PC-3 (cell line): ENCODE results near the gene ATOH8. TPM values are rescaled to one million over a fixed set of nuclear protein-coding genes. Genes with fewer than 3 reads are reported as not detected.
A peak's percentile ranks its signal among the peaks of the same experiment; 100 is the strongest.

Experiments used
- ATAC-seq: fragments of 200-7000 bp; cut with Tn5 transposase; 2 replicates; pipeline ENCODE4 v1.9.1; 2020; ENCODE audit warnings: mild to moderate bottlenecking, moderate library complexity
- BruUV-seq: library from RNA; stranded (reverse); fragments of 400-500 nt; replicated peaks from 2 replicates; lab custom pipeline; 2021; lab: Mats Ljungman, UMichigan
- CTCF ChIA-PET: fragments of 300-600 bp; sonication (Branson Sonifier 250); formaldehyde crosslinking; loops from one replicate; lab custom pipeline; 2022; ENCODE audit warnings: antibody characterized with exemption; lab: Charles Lee
- POLR2A ChIA-PET: fragments of 300-600 bp; sonication (Branson Sonifier 250); formaldehyde crosslinking; loops from one replicate; lab custom pipeline; 2022; ENCODE audit warnings: antibody characterized with exemption; ENCODE audit not compliant: unreplicated experiment; lab: Charles Lee
- DNase-seq: peaks from one replicate; pipeline ENCODE4 v3.0.0-alpha.2; 2015
- H2AFZ ChIP-seq: fragments of 300-600 bp; sonication (generic); 2 replicates; pipeline ENCODE4 v1.6.0; 2016; ENCODE audit warnings: antibody characterized with exemption, low read length
- H3F3A ChIP-seq: fragments of 300-600 bp; sonication (generic); one replicate; pipeline ENCODE4 v1.6.0; 2017; ENCODE audit warnings: antibody characterized with exemption, low read length, control low read depth, mild to moderate bottlenecking; ENCODE audit not compliant: unreplicated experiment
- H3K27ac ChIP-seq: fragments of 300-600 bp; sonication (generic); 2 replicates; pipeline ENCODE4 v1.5.1; 2016; ENCODE audit warnings: mild to moderate bottlenecking, low read length
- H3K27me3 ChIP-seq: fragments of 300-600 bp; sonication (generic); 2 replicates; pipeline ENCODE4 v1.6.1; 2016; ENCODE audit warnings: low read length, mixed read lengths
- H3K36me3 ChIP-seq: fragments of 300-600 bp; sonication (generic); 2 replicates; pipeline ENCODE4 v1.6.1; 2016; ENCODE audit warnings: low read depth, mixed run types, low read length, mixed read lengths
- H3K4me1 ChIP-seq: fragments of 300-600 bp; sonication (generic); 2 replicates; pipeline ENCODE4 v1.5.1; 2016; ENCODE audit warnings: low read length; ENCODE audit not compliant: insufficient read depth
- H3K4me2 ChIP-seq: fragments of 300-600 bp; sonication (generic); 2 replicates; pipeline ENCODE4 v1.6.0; 2016; ENCODE audit warnings: low read length
- H3K4me3 ChIP-seq: fragments of 300-600 bp; sonication (generic); 2 replicates; pipeline ENCODE4 v1.5.1; 2016; ENCODE audit warnings: mild to moderate bottlenecking, low read length, mixed read lengths
- H3K79me2 ChIP-seq: fragments of 300-600 bp; sonication (generic); 2 replicates; pipeline ENCODE4 v1.6.1; 2017; ENCODE audit warnings: low read length, mixed read lengths
- H3K9ac ChIP-seq: fragments of 300-600 bp; sonication (generic); 2 replicates; pipeline ENCODE4 v1.6.0; 2016; ENCODE audit warnings: mild to moderate bottlenecking, low read length
- H3K9me2 ChIP-seq: fragments of 300-600 bp; sonication (generic); replicated peaks from 2 replicates; pipeline ENCODE4 v1.6.1; 2016; ENCODE audit warnings: mixed run types, low read length, mixed read lengths
- H3K9me3 ChIP-seq: fragments of 300-600 bp; sonication (generic); 2 replicates; pipeline ENCODE4 v1.6.1; 2016; ENCODE audit warnings: low read length, mixed read lengths
- H4K20me1 ChIP-seq: fragments of 300-600 bp; sonication (generic); 2 replicates; pipeline ENCODE4 v1.6.1; 2016; ENCODE audit warnings: low read length, mixed read lengths
- CTCF ChIP-seq: fragments of 300-600 bp; sonication (generic); conservative IDR thresholded peaks from 2 replicates; pipeline ENCODE4 v1.5.1; 2017; ENCODE audit warnings: antibody characterized with exemption, low read depth, mild to moderate bottlenecking, low read length
- EZH2 ChIP-seq: fragments of 300-600 bp; sonication (generic); IDR thresholded peaks from one replicate; pipeline ENCODE4 v1.6.1; 2017; ENCODE audit warnings: antibody characterized with exemption, mild to moderate bottlenecking, low read length; ENCODE audit not compliant: unreplicated experiment
- EZH2phosphoT487 ChIP-seq: fragments of 300-600 bp; sonication (generic); IDR thresholded peaks from 2 replicates; pipeline ENCODE4 v1.6.1; 2018; ENCODE audit warnings: mild to moderate bottlenecking, antibody characterized with exemption, low read length, borderline replicate concordance
- intact Hi-C: fragments of 100-400 bp; cut with micrococcal nuclease; formaldehyde crosslinking; loops from 2 replicates; pipeline ENCODE4 v1.9.0; 2023
- total RNA-seq: library from RNA; depleted of rRNA; stranded (reverse); fragments of >200 nt; gene quantifications from 2 replicates; pipeline ENCODE4 v1.2.3, GENCODE V29; 2014

The ATOH8 gene
- total RNA-seq, 1 experiment from 2014 or later: 0.04 TPM

GRCh38 chr2:85728342-85728741 lies 25.4 kb upstream of the ATOH8 start:
- Histone ChIP-seq H3K9ac (no peak overlapping the region), H3K27me3 (peaks cover 5% of the 10 kb centered on the region; the same call in 1 of the 2 replicates), H3K9me3 (no peaks in the 10 kb centered on the region), H3K4me2 (no peak overlapping the region), H3K4me3 (no peak overlapping the region), H3K79me2 (no peaks in the 10 kb centered on the region), H3K9me2 (no peaks in the 10 kb centered on the region), H3F3A (no peaks in the 10 kb centered on the region), H3K36me3 (no peaks in the 10 kb centered on the region), H3K4me1 (no peaks in the 10 kb centered on the region), H4K20me1 (no peaks in the 10 kb centered on the region), H2AFZ (no peak overlapping the region), H3K27ac (no peak overlapping the region)
- TF ChIP-seq EZH2: no peak
- no peak for TF ChIP-seq CTCF
- no peak for TF ChIP-seq EZH2phosphoT487
- POLR2A ChIA-PET: no interaction called here
- BruUV-seq: no TSS peak
- intact Hi-C loops: loop anchor here (5.0 kb wide), 1 partner anchor 354 kb away; no protein-coding TSS in a partner anchor
- no peak for DNase-seq
- ATAC-seq: no peak
- CTCF ChIA-PET: interaction anchor here (0.6 to 1.7 kb wide), 6 partner anchors 14 to 86 kb away, joined by 3 to 14 read pairs (median 4); no protein-coding TSS in a partner anchor

- Histone ChIP-seq H3K4me2 (peak overlapping the region; percentile 36; the same call in 1 of the 2 replicates), H3K27me3 (peaks cover 5% of the 10 kb centered on the region; the same call in 1 of the 2 replicates), H3K27ac (no peak overlapping the region), H2AFZ (peak overlapping the region; percentile 20; the same call in 1 of the 2 replicates), H3F3A (no peaks in the 10 kb centered on the region), H3K4me3 (no peak overlapping the region), H3K9ac (no peak overlapping the region), H3K9me3 (no peaks in the 10 kb centered on the region), H4K20me1 (no peaks in the 10 kb centered on the region), H3K9me2 (no peaks in the 10 kb centered on the region), H3K79me2 (no peaks in the 10 kb centered on the region), H3K4me1 (no peaks in the 10 kb centered on the region), H3K36me3 (no peaks in the 10 kb centered on the region)
- peak; percentile 100 for ATAC-seq
- CTCF ChIA-PET: interaction anchor here (0.6 to 1.7 kb wide), 6 partner anchors 14 to 85 kb away, joined by 3 to 14 read pairs (median 4); no protein-coding TSS in a partner anchor
- TF ChIP-seq CTCF (peak; percentile 95), EZH2 (no peak), EZH2phosphoT487 (no peak)
- POLR2A ChIA-PET: interaction anchor here (0.5 kb wide), 1 partner anchor 77 kb away, joined by 3 read pairs; no protein-coding TSS in a partner anchor
- BruUV-seq: no TSS peak
- DNase-seq: peak; percentile 83
- intact Hi-C loops: loop anchor here (1.0 to 5.0 kb wide), 3 partner anchors 21 to 353 kb away; no protein-coding TSS in a partner anchor
Observed at GRCh38 chr2:85728883-85729824, 24.6 kb upstream of the ATOH8 start.
